Measurements from ENCODE around the gene TRIP10. TPM values are rescaled to one million over a fixed set of nuclear protein-coding genes. Genes with fewer than 3 reads are reported as not detected.

Gene TRIP10
- total RNA-seq, 4 donors from 2014 or later = 25.5 to 80.7 (median 40.5) TPM

GRCh38 chr19:6714749-6715555 is 24.5 kb upstream of the TRIP10 start:
- 95% methylated on average over 11 of the region's 11 CpGs for WGBS
- H3K27ac ChIP-seq = no peak overlapping the region
- H3K4me1 ChIP-seq = peaks cover 4% of the 10 kb centered on the region
- no peak overlapping the region for H3K4me3 ChIP-seq
- H3K27me3 ChIP-seq = peaks cover 12% of the 10 kb centered on the region
- no peak for DNase-seq (ENCODE audit: low spot score in 2 of 2)
- H3K9me3 ChIP-seq = no peaks in the 10 kb centered on the region
- H3K36me3 ChIP-seq = no peaks in the 10 kb centered on the region
- TF ChIP-seq POLR2A (IDR thresholded peaks at IDR 0.05) = no peak
- no peak for TF ChIP-seq POLR2AphosphoS5 (IDR thresholded peaks at IDR 0.05)
- no peak for TF ChIP-seq EP300 (IDR thresholded peaks at IDR 0.05)
- no peak for TF ChIP-seq CTCF (IDR thresholded peaks at IDR 0.05)

GRCh38 chr19:6716610-6716970 is 22.9 kb upstream of the TRIP10 start:
- H3K27me3 ChIP-seq = no peaks in the 10 kb centered on the region
- peaks cover 8% of the 10 kb centered on the region for H3K4me1 ChIP-seq
- H3K9me3 ChIP-seq = no peaks in the 10 kb centered on the region
- TF ChIP-seq POLR2A (IDR thresholded peaks at IDR 0.05) (no peak), EP300 (IDR thresholded peaks at IDR 0.05) (no peak), CTCF (IDR thresholded peaks at IDR 0.05) (no peak), POLR2AphosphoS5 (IDR thresholded peaks at IDR 0.05) (no peak)
- no peak overlapping the region for H3K27ac ChIP-seq
- H3K4me3 ChIP-seq = no peak overlapping the region
- H3K36me3 ChIP-seq = no peaks in the 10 kb centered on the region
- 69% methylated on average over 6 of the region's 6 CpGs for WGBS
- DNase-seq (ENCODE audit: low spot score in 2 of 2) = no peak

GRCh38 chr19:6717036-6717435 is 22.4 kb upstream of the TRIP10 start:
- Histone ChIP-seq H3K9me3 (no peaks in the 10 kb centered on the region), H3K27ac (no peak overlapping the region), H3K4me1 (peaks cover 8% of the 10 kb centered on the region), H3K4me3 (no peak overlapping the region), H3K27me3 (no peaks in the 10 kb centered on the region), H3K36me3 (no peaks in the 10 kb centered on the region)
- WGBS = 59% methylated on average over 10 of the region's 10 CpGs
- TF ChIP-seq CTCF (IDR thresholded peaks at IDR 0.05) = no peak
- no peak for TF ChIP-seq POLR2AphosphoS5 (IDR thresholded peaks at IDR 0.05)
- no peak for TF ChIP-seq POLR2A (IDR thresholded peaks at IDR 0.05)
- no peak for TF ChIP-seq EP300 (IDR thresholded peaks at IDR 0.05)
- DNase-seq (ENCODE audit: low spot score in 2 of 2) = no peak

GRCh38 chr19:6717441-6717971 is 22.0 kb upstream of the TRIP10 start:
- no peaks in the 10 kb centered on the region for H3K9me3 ChIP-seq
- no peak for TF ChIP-seq CTCF (IDR thresholded peaks at IDR 0.05)
- no peak overlapping the region for H3K27ac ChIP-seq
- WGBS = 80% methylated on average over 4 of the region's 4 CpGs
- no peaks in the 10 kb centered on the region for H3K36me3 ChIP-seq
- no peak for DNase-seq (ENCODE audit: low spot score in 2 of 2)
- peaks cover 11% of the 10 kb centered on the region for H3K4me1 ChIP-seq
- H3K4me3 ChIP-seq = no peak overlapping the region
- H3K27me3 ChIP-seq = no peaks in the 10 kb centered on the region

- 76% methylated on average over 17 of the region's 23 CpGs for WGBS
These were observed 21.3 kb upstream of the TRIP10 start for GRCh38 chr19:6718111-6718740.

More at GRCh38 chr19:6718111-6718740, 21.3 kb upstream of the TRIP10 start:
- no peaks in the 10 kb centered on the region for H3K9me3 ChIP-seq
- TF ChIP-seq EP300 (IDR thresholded peaks at IDR 0.05) (no peak), POLR2AphosphoS5 (IDR thresholded peaks at IDR 0.05) (no peak), POLR2A (IDR thresholded peaks at IDR 0.05) (no peak), CTCF (IDR thresholded peaks at IDR 0.05) (no peak)
- H3K4me1 ChIP-seq = peaks cover 17% of the 10 kb centered on the region
- H3K36me3 ChIP-seq = no peaks in the 10 kb centered on the region
- no peak overlapping the region for H3K27ac ChIP-seq
- H3K27me3 ChIP-seq = no peaks in the 10 kb centered on the region
- no peak for DNase-seq (ENCODE audit: low spot score in 2 of 2)
- H3K4me3 ChIP-seq = no peak overlapping the region
